Measurements from ENCODE around the gene NCS1.

The NCS1 gene

DNA sequence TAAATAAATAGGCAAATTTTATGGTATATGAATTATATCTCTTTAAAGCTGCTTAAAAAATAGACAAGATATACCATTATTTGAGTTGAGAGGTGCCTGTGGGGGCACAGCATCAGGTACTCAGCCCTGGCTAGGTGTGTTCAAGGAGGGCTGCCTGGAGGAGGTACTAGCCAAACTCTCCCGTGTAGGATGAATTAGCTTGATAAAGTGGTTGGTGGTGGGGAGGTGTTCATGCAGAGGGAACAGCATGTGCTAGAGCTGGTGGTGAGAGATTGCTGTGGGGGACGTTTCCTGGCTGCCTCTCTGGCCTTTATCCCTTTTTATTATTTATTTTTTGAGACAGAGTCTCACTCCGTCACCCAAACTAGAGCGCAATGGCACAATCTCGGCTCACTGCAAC, 23.2 kb upstream of the NCS1 start:
- no peak for DNase-seq

DNA sequence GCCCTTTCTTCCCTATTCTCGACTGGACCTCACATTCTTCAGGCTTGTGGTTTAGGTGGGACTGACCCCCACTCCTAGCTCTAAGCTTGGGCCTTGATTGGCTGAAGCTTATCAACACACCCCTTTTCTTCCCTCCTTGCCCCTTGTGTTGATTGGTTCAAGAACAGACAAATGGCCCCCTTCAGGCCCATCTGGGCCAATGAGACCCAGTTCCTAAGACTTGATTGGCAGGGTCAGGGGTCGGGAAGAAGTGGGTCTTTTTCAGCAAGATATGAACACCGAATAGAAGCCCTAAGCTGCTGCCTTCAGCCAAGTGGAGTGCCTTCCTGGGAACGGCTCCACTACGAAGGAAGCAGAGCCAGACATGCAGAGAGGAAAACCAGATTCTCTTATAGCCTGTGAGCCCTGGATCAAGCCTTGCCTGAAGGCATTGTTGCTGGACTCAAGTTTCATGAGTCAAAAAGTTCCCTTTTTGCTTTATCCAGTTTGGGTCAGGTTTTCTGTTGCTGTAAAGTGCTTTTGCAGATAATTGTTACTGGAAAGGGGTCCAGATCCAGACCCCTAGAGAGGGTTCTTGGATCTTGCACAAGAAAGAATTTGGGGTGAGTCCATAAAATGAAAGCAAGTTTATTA, 22.4 kb upstream of the NCS1 start:
- no peak for DNase-seq

DNA sequence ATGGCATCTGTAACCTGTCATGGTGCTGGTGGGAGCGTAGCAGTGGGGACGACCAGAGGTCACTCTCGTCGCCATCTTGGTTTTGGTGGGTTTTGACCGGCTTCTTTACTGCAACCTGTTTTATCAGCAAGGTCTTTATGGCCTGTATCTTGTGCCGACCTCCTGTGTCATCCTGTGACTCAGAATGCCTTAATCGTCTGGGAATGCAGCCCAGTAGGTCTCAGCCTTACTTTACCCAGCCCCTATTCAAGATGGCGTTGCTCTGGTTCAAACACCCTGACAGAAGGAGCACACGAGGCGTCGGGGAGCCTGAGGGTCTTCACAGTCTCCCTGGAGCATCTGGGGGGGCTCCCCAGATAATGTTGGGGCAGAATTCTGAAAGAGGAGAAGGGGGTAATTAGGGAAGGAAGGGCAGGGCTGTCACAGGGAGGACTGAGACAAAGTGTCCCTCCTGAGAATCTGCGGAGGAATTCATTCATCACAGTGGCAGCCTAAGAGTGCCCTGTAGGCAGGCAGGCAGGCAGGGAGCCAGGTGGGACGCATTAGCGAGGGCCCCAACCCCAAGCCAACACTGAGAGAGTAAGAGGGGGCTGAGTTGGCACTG, 21.3 kb upstream of the NCS1 start:
- no peak for DNase-seq

DNA sequence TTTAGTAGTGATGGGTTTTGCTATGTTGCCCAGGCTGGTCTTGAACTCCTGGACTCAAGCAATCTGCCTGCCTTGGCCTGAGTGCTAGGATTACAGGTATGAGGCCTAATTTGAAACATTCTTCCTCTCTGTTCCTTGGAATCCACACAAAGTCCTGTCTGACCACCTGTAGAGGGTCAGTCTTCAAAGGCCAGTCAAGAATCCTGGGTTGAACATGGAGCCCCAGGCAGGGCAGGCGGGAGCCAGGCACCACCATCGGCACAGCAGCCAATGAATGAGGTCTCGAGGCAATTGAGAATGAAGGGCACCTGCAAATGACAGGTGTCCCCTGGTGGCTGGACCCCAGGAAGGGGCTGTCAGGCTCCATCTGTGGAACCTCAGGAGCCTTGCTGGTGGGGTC, 17.4 kb upstream of the NCS1 start:
- no peak for DNase-seq

DNA sequence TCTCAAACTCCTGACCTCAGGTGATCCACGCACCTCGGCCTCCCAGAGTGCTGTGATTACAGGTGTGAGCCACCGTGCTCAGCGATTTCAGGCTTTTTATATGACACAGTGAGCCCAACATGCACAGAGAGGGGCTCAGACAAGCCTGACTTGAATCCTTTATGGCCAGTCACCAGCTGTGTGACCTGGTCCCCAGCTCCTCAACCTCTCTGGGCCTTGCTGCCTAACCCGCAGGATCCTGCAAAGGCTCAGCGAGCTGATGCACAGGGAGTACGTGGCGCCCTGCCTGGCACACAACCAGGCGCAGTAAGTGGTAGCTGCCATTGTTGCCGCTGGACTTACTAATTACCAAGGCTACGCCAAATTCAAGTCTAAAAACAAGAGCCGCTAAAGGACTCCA, 16.6 kb upstream of the NCS1 start:
- no peak for DNase-seq

DNA sequence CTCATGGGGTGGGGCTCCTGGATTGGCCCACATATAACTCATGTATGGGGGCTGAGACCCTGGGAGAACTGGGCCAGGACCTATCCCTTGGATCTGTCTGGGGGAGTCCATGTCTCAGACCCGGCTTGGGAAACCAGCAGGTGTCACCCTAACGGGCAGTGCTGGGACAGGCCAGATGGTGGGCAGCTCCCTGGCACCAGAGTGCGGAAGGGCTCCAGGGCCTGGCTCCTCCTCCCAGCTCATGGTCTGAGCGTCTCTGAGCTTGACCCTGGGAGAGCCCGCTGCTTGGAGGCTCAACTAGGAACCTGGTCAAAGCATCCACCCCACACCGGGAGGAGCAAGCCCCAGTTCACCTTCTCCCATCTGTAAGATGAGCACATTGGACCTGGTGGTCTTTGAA, 15.5 kb upstream of the NCS1 start:
- DNase-seq: no peak

DNA sequence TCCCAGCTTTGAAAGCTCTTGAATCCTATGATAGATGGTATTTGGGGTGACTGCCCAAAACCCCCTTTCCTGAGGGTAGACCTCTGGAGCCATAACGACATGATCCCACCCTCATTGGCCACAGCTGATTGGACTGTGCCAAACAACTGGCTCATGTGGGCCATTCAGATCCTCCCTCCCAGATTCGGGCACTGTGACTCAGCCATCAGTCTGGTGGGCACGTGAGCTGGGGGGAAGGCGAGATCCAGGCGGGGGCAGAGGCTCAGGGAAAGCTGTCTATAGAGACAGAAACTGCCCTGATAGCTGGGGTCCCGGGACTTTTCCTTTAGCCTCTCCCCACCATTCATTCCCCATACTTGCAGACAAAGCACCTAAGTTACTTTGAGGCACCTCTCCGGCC, 15.1 kb upstream of the NCS1 start:
- no peak for DNase-seq

DNA sequence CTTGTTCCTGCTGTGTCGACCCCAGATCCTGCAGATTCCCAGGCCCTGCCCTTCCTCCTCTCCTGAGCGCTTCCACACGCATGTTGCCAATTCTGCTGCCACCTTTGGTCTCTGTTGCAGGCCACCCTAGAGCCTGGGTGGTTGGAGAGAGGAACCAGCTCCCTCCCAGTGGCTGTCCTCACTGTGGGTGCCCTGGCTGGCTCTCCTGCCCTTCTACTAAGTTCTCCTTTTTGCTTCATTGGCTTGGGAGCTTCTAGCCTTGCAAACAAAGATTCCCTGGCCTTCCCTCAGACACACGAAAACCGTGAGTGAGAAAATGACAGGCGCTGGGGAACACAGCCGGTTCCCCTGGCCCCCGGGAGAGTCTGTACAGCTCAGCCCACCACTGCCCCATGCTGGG, 14.2 kb upstream of the NCS1 start:
- DNase-seq: no peak

DNA sequence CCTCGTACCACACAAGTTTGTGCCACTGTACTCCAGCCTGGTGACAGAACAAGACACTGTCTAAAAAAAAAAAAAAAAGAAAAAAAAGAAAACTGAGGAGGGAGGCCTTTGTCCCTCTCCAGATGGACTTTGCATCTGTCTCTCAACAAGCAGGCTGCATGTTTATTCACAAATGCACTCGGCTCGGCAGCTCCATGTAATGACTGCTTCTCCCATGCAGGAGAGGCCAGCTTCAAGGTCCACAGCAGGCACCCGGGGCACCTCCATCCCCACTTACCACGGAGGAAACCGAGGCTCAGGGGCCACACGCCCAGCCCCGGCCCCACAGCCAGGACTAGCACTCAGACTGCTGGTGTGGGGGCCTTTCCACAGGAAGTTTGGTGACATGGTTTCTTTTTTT, 13.1 kb upstream of the NCS1 start:
- no peak for DNase-seq

DNA sequence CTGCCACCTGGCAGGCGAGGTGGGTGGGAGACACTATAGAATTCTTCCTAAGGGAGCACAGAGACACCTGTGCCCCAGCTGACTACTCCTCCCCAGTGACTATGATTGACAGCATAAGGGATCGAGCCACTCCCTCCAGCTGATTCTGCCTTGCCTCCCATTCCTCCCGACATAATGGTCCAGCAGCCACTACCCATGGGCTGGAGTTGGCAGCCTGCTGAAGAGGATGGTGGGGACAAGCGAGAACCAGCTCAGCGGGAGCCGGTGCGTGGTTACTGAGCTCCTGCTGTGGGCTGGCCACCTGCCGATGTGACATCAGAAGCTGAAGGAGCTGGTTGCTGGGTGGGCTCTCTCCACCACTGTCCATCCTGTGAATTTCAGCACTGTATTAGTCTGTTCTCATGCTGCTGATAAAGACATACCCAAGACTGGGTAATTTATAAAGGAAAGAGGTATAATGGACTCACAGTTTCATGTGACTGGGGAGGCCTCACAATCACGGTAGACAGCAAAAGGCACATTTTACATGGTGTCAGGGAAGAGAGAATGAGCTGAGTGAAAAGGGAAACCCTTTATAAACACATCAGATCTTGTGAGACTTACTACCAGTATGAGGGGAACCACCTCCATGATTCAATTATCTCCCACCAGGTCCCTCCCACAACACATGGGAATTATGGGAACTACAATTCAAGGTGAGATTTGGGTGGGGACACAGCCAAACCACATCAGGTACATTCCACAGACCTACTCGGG, 12.1 kb upstream of the NCS1 start:
- no peak for DNase-seq

DNA sequence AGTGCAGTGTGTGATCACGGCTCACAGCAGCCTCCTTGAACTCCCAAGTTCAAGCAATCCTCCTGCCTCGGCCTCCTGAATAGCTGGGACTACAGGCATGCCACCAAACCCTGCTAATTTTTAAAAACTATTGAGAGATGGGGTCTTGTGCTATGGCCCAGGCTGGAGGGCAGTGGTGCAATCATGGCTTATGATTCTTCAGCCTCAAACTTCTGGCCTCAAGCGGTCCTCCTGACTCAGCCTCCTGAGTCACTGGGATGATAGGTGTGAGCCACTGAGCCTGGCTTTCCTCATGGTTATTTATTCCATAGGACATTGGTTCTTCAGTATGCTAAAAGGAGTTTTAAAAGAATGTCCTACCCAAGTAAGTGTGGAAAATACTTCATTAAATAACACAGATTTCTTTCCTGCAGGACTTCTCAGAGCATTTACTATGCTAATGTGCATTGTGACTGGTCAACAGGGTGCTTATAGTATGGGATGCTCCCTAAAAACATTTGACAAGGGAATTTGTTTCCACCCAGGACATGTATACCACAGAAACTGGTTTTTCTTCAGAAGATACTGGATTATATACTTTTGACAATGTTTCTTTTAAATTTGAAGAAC, 11.2 kb upstream of the NCS1 start:
- DNase-seq: no peak

DNA sequence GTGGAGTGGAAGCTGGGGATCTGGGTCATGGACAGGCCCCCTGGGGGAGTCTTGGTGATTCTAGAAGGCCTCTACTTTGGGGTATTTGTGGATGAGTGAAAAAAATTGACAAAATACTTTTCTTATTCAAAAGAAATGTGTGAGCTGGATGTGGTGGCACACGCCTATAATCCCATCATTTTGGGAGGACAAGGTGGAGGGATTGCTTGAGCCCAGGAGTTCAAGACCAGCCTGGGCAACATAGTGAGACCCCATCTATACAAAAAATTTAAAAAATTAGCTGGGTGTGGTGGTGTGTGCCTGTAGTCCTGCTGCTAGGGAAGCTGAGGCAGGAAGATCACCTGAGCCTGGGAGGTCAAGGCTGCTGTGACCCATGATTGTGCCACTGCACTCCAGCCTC, 6.6 kb upstream of the NCS1 start:
- DNase-seq: no peak

DNA sequence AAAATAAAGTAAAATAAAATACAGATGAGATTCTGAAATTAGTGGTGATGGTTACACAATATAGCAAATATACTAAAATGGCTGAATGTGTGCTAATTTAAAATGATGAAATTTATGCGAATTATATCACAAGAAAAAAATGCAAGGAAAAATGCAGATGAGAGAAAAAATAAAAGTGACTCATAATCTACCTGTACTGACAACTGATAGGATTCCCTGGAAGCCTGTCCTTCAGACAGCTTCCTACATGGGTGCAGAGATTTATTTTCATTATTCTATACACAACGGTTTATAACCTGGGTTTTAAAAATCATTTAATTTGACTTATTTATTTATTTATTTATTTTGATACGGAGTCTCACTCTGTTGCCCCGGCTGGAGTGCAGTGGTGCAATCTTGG, 5.8 kb upstream of the NCS1 start:
- DNase-seq: no peak

DNA sequence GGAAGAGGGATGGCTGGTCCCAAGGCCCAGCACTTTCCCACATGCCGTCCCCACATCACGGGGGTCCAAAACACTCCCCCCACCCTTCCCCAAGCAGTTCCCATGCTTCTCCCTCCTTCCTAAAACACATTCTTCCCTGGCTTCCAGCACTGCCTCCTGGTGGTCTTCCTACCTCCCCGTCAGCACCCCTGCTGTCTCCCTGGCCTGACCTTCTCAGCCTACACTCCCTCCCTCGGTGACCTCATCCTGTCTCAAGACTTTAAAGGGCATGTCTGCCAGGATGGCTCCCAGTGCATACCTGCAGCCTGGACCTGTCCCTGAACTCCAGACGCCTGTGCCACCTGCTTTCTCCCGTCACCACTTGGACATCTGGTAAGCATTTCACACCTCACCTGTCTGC, 4.3 kb upstream of the NCS1 start:
- DNase-seq: no peak

DNA sequence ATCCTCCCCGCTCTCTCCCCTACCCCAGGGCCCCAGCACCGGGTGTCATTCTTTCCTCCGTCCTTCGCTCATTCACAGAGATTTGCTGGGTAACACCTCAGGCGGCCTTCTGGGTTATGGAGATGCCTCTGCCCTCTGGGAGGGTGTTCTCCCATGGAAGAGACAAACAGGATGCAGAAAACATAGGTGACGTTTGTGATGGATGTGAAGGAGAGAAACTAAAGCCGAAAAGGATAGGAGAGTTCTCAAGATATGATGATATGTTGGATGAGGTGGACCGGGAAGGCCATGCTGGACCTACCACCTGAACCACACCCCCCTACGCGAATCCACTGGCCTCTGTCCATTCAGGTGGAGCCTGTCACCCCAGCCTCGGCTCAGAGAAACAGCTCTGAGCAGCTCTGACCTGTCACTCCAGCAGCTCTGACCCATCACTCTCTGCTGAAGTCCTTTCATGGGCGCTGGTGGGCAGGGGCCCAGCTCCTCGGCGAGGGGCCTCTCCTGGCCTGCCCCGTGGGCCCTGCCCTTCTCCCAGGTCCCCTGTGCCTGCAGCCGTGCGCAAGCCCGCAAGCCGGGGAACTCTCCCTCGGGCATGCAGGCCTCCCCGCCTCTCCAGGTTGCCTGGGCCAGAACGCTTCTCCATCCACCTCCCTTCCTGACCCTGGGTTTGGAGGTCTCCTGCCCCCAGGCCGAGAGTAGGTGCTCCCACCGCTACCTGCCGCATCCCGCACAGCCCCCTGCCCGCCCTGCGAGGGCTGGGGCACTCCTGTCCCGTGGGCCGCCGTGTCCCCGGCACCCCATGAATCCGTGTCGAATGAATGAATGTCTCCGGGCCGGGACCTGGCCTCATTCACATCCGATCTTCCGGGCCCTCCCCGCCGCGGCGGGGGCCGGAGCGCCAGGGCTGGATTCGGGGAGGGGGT, 717 bp upstream of the NCS1 start:
- DNase-seq: no peak

DNA sequence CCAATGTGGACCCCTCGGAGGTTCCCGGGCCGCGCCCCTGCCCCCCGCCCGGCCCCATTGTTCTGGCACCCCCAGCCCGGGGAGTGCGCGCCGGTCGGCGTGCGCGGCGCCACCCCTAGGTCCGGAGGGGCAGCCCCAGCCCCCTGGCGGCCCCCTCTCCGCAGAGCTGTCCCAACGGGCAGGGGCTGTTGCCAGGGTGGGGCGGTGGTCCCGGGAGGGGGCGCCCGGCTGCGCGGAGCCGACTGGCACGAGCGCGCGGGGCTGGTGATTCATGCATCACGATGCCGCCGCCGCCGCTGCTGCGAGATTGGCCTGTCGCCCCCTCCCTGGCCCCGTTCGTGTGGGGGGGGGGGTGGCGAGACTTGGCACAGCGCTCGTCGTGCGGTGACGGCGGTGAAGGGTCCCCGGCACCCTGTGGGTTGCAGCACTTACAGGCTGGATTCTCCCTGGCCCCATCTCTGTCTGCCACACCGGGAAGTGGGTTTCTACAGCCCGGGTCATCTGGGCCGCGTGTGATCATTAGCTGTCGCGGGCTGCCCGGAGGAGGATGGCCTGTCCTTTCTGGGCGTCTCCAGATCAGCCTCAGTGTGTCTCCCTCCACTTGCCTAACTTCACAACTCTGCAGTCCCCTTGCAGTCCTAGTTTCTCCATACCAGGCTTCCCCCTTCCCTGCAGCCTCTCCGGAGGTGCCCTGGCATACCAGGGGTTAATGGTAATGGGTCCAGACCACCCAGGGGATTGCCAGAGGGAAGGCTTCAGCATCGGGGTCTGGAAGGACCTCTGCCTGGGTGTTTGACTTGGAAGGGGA, 858 bp downstream of the NCS1 start:
- no peak for DNase-seq

DNA sequence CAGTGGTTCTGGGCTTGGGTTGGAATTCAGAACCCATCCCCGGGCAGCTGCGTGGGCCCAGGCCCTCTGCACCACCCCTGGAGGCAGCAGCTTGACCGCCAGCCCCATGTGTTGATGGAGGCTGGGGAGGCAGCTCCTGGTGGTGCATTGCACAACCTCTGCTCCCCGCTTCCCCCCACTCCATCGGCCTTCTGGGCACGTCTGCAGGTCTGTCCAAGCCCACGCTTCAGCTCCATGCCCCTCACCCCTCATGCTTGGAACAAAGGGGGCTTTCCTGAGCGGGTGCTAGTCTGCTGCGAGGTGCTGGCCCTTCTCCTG, 1.4 kb downstream of the NCS1 start:
- no peak for DNase-seq

DNA sequence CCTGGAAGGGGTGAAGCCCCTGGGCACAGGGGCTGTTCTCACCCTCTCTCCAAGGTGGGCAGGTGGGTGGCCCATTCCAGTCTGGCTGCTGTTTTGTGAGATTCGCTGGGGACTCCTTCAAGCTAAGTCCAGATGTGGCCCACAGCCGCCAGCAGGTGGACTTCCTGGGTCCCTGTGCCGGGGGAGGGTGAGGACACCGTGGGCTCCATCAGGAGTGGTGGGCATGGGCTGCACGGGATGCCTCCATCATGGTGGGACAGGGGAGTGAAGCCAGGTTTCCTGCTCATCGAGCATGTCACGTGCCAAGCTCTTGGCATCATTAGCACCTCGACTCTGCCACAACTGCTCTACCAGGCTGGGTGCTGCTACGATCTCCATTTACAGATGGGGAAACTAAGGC, 1.8 kb downstream of the NCS1 start:
- DNase-seq: no peak

DNA sequence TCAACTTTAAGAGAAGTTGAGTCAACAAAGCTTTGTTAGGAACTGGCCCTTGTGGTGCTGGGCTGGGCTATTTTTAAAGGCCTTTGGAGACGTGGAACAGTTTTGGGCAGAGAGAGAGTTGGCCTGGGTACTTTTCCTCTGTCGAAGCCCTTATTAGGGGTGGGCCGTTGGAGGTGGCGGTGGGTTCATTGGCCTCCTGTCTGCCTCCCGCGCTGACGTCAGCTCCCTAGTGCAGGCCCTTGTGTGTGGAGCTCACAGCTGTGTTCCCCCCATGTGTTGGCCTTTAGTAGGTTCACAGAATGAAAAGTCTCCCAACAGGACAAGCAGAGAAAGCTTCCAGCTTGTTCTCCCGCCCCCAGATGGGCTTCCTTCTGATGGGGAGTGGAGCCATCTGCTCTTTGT, 2.7 kb downstream of the NCS1 start:
- DNase-seq: no peak

DNA sequence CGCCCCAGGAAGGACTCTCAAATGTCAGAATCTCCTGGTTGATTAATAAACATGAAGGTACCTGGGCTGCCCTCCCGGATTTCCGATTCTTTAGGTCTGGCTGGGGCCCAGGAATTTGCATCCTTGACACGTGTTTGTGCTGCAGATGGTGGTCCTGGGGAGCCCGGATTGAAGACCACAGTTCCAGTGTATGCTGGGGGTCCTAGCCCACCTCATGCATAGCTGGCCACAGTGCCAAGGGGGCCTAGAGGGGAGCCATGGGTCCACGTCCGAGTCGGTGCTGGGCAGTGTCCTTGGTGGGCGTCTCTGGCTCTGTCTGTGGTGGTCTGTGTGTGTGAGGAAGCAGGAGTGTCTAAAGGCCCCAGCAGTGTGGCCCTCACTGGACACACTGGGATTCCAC, 3.2 kb downstream of the NCS1 start:
- no peak for DNase-seq

DNA sequence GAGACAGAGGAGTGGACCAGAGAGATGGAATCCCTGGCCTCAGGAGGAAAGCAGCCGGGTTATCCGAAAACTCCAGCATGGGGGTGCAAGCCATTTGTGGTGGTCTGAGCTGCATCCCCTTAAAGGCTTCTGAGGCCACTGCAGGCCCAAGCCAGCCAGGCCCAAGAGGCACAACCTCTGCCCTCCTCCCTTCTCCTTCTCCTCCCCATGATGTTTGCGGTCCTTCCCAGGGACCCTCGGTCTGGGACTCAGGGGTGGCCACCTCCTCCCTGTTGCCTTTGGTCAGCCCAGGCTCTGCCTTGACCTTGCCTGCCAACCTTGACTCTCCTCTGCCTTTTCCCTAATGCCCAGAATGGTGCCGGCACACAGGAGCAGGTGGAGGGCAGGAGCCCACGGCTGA, 4.6 kb downstream of the NCS1 start:
- DNase-seq: no peak

Data from cortex of kidney (tissue), 1 donor.